Stimulated activated naive CD8-positive, alpha-beta T cell treated with anti-CD3 and anti-CD28 coated beads, Interleukin-15, amount 100 ng/mL, for 72 hours (primary cell): ENCODE results near the gene GDA.

Experiments used
- ATAC-seq: fragments of 150-1000 bp; cut with Tn5 transposase; 2 replicates; pipeline ENCODE4 v1.10.0; 2021; ENCODE audit warnings: mild to moderate bottlenecking, moderate library complexity
- DNase-seq, 2 donors: peaks; one replicate each; pipeline ENCODE4 v3.0.0; 2021 to 2022
- H3K27ac Mint-ChIP-seq, 2 donors: one replicate each; pipeline ENCODE4 v1.8.0; 2022; ENCODE audit warnings: mild to moderate bottlenecking in 2 of 2, mixed read lengths in 2 of 2, moderate library complexity in 2 of 2
- H3K27me3 Mint-ChIP-seq: one replicate; pipeline ENCODE4 v1.8.0; 2022; ENCODE audit warnings: mixed read lengths
- H3K4me1 Mint-ChIP-seq: one replicate; pipeline ENCODE4 v1.8.0; 2022; ENCODE audit warnings: mild to moderate bottlenecking, mixed read lengths
- H3K4me3 Mint-ChIP-seq, 2 donors: one replicate each; pipeline ENCODE4 v1.8.0; 2022; ENCODE audit warnings: mild to moderate bottlenecking in 2 of 2, mixed read lengths in 2 of 2, moderate library complexity in 1 of 2
- H3K9me3 Mint-ChIP-seq, 2 donors: one replicate each; pipeline ENCODE4 v1.8.0; 2022; ENCODE audit warnings: mixed read lengths in 2 of 2

GDA gene

DNA sequence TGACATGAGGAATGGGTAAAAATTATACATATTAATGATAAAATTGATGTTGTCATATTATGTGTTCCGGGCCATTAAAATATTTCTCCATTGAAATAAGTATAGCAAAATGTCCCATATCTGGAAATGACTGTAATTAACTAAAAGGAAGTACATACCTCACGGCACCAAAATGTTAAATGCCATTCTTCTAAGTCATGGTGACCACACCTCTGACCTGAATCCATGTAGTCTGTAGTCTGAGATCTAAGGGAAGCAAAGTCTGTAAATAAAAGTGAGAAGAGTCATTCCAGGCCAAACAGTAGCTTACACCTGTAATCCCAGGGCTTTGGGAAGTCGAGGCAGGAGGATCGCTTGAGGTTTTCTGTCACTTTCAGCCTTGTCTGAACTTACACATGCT is 8.7 kb upstream of the GDA start:
- DNase-seq = no peak

DNA sequence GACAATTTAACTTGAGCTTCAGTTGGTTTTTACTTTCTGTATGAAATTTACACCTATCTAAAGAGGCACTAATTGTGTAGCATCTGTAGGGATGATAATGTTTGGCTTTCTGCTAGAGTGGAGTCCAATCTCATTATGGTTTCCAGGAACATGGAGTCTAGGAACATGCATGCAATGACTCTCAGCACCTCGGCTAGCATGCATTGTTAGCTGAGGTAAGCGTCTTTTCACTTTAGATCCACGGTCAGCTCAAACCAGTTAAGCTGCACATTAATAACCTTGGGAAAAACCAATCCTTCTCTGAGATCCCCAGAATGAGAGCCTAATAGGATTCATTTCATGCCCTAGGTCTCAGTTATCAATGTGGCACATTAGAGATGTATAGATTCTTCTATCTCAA is 7.8 kb upstream of the GDA start:
- Mint-ChIP-seq H3K4me1 (no peaks in the 10 kb centered on the region), H3K27me3 (peaks cover 26% of the 10 kb centered on the region), H3K9me3 (no peaks in the 10 kb centered on the region), H3K27ac (no peak overlapping the region), H3K4me3 (no peak overlapping the region)
- ATAC-seq (no peak), DNase-seq (no peak)

More for the DNA sequence above, 8.7 kb upstream of the GDA start:
- Mint-ChIP-seq H3K4me3 (no peak overlapping the region), H3K27ac (no peak overlapping the region), H3K9me3 (no peaks in the 10 kb centered on the region), H3K4me1 (no peaks in the 10 kb centered on the region), H3K27me3 (peaks cover 23% of the 10 kb centered on the region)
- ATAC-seq = no peak

DNA sequence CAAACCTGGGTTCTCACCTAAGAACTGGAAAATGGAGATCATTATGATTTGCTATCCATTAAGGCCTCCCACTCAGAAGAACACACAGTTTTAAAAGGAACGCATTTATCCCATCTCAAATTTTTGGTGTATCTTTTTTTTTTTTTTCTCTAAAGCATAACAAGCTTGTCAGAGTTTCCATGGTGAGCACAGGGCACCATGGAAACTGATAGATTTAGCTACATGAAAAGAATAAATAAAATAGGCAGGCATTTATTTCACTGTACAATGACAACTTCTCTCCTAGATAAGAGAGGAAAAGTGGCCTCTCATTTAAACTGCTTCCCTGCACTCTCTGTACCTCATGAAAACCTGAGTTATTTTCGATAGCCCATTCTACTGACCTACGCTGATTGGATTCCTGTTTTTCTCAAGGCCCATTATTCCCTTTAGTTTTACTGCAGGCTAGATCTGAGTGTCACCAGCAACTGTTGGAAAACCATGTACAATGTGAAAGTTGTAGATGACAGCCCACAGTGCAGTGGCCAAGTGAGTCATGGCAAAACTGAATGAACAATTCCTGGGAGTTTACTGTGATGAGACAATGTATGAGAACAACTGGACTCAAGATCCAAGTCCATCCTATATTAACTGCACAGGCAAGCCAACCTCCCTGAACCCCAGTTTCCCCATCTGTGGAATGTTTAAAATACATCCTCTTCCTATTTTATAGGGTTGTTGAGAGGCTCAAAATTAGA is 4.3 kb upstream of the GDA start:
- H3K27me3 Mint-ChIP-seq = peaks cover 52% of the 10 kb centered on the region

DNA sequence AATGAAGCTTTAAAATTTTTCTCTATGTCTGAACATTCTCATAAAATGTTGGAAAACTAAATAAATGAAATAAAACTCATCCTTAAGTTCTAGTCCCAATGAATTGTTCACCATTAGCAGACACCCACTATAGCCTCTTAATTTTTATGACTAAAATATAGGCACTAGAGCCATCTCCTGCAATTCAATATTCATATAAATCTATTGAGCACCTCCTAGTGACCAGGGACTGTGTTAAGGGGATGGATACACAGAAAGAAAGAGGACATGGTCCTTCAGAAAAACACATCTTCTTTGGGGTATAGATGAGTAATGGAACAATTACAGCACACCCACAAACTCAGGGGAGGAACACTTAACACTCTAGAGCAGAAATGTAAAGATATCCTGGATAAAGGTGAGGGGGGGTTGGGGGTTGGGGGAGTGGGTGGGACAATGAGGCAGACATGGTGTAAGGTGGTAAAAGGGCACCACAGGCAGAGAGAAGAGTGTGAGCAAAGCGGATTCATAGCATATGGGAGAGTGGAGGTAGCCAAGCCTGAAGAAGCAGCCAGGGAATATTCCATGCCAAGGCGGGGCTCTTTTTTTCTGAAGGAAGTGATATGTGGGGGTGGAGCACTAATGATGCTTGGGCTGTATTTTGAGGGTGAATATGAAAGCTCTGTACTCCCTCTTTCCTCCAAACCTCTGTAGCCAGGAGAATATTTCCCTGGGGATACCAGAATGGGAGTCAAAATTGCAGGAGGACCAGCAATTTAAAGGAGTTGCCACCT is 3.3 kb upstream of the GDA start:
- no peak for DNase-seq
- Mint-ChIP-seq H3K9me3 (no peaks in the 10 kb centered on the region), H3K27ac (no peak overlapping the region), H3K27me3 (peaks cover 56% of the 10 kb centered on the region), H3K4me3 (no peak overlapping the region), H3K4me1 (peaks cover 11% of the 10 kb centered on the region)
- ATAC-seq = no peak

More for the DNA sequence above, 4.3 kb upstream of the GDA start:
- ATAC-seq (no peak), DNase-seq (no peak)
- Mint-ChIP-seq H3K27ac (no peak overlapping the region), H3K9me3 (no peaks in the 10 kb centered on the region), H3K4me3 (no peak overlapping the region), H3K4me1 (peaks cover 11% of the 10 kb centered on the region)

DNA sequence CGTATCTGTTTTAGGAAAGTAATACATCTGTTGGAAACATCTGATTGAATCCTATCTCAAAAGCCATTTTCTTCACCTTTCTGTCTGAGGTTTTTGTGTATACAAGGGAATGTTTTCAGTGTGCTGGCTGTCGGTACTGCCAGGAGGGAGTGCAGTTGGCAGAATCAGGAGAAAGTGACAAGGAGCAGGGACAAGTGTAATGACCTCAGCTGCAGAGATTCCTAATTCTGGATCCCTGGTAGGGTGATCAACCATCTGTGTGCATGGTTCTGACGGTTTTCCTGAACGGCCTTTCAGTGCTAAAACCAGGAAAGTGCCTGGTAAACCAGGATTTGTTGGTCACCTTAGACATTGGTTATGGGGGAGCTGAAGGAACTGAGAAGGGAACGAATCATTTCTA is 1.6 kb upstream of the GDA start:
- DNase-seq = no peak
- Mint-ChIP-seq H3K4me1 (peaks cover 11% of the 10 kb centered on the region), H3K9me3 (no peaks in the 10 kb centered on the region), H3K27ac (no peak overlapping the region), H3K27me3 (peaks cover 49% of the 10 kb centered on the region), H3K4me3 (no peak overlapping the region)
- no peak for ATAC-seq

DNA sequence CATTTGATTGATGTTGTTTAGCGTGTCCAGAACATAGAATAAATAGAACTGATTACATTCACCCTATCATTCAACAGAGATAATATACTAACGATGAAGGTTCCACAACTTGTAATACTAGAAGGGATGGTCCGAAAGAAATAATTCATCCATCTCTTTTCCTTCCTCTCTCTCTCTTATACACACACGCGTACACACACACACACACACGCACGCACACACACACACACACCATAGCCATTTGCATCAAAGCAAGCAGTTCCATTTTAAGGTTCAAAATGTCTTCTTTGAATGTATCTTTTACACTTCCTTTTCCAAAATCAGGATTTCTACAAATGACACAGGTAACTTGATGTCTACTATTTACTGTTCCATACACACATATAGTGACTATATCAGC is 887 bp downstream of the GDA start:
- peaks cover 45% of the 10 kb centered on the region for H3K27me3 Mint-ChIP-seq
- peaks cover 11% of the 10 kb centered on the region for H3K4me1 Mint-ChIP-seq
- H3K27ac Mint-ChIP-seq = no peak overlapping the region
- peaks cover 3 to 5% of the 10 kb centered on the region in 2 donors for H3K9me3 Mint-ChIP-seq
- DNase-seq = no peak
- ATAC-seq = no peak
- H3K4me3 Mint-ChIP-seq = no peak overlapping the region

DNA sequence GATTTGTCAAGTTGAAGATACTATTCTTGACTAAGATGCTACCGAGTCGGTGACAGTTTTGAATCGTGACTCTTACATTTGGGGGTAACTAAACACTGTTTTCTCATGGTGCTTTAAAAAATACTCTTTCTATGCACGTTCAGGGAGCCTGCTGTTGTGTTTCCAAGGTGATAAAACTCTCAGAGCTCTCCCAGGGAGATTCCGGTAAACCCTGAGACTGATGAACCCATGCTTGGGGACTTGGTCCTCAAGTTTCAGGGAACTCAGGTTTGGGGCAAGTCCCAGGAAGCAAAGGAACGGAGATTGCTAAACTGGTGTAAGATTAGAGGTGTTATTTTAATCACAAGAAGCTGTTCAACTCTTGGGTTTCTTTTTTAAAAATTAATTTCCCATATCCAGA is 1.4 kb downstream of the GDA start:
- H3K27me3 Mint-ChIP-seq = peaks cover 40% of the 10 kb centered on the region
- H3K4me1 Mint-ChIP-seq = peaks cover 11% of the 10 kb centered on the region
- H3K4me3 Mint-ChIP-seq = no peak overlapping the region
- no peak overlapping the region for H3K27ac Mint-ChIP-seq
- DNase-seq = no peak
- peaks cover 7 to 10% of the 10 kb centered on the region in 2 donors for H3K9me3 Mint-ChIP-seq
- no peak for ATAC-seq

DNA sequence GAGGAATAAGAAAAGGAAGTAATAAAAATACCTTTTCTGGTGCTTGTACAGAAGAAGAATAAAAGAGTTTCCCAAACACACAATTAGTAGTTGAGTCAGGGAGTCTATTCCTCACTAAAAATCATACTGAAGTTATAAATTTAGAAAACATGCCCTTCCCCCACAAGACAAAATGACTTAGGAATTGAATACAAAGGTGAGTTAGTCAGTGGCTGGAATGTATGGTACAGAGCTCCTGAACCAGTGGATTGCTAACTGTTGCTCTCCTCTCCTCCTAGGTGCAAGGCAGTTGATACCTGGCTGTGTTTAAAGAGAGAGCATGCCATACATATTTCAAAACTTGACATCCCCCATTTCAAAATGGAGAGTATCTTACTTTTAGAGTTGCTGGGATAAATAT is 1.9 kb downstream of the GDA start:
- peaks cover 38% of the 10 kb centered on the region for H3K27me3 Mint-ChIP-seq
- H3K4me3 Mint-ChIP-seq = no peak overlapping the region
- ATAC-seq (no peak), DNase-seq (no peak)
- H3K9me3 Mint-ChIP-seq = peaks cover 7 to 14% of the 10 kb centered on the region in 2 donors
- peaks cover 11% of the 10 kb centered on the region for H3K4me1 Mint-ChIP-seq
- no peak overlapping the region for H3K27ac Mint-ChIP-seq

DNA sequence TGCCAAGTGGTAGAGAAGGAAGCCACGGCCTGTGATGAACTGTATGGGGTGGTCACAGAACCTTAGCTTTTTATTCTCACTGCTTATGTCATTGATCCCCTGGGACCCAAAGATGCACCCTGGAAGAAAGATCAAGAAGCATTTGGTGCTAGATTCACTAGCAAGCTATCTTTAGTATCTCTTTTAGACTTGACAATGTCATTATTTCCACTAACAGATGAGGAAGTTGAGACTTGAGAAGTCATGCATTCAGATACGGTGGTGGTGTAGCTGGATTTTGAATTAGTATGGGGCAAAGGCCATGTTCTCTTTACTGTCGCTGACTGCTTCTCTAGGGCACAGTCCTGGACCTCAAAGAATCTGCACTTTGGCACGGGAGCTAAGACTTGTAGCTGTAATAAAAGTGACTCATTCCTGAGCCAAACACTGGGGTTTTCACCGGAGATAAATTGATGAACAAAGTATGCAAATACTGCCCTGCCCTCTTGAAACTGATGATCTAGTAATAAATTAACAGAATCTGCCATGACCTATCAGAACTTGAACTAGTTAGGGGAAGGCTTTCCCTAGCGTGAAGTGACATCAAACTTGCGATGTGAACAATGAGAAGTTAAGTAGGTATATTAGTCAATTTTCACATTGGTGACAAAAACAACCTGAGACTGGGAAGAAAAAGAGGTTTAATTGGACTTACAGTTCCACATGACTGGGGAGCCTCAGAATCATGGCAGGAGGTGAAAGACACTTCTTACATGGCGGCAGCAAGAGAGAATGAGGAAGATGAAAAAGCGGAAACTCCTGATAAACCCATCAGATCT is 5.4 kb downstream of the GDA start:
- Mint-ChIP-seq H3K9me3 (peaks cover 7 to 15% of the 10 kb centered on the region in 2 donors), H3K27ac (no peak overlapping the region)
- ATAC-seq = no peak

DNA sequence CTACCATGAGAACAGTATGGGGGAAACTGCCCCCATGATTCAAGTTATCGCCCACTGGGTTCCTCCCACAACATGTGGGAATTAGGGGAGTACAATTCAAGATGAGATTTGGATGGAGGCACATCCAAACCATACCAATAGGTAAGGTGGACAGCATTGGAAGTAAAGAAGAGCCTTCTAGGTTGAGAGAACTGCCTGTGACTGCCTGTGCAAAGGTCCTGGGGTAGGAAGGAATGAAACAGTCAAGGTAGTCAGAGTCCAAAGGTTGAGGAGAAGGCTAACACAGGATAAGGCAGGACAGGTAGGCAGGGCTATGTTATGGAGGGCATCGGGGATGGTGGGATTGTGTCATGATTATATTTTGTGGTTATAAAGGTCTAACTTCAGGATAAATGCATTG is 6.1 kb downstream of the GDA start:
- ATAC-seq (no peak), DNase-seq (no peak)
- no peak overlapping the region for H3K4me3 Mint-ChIP-seq
- no peaks in the 10 kb centered on the region for H3K4me1 Mint-ChIP-seq
- H3K27me3 Mint-ChIP-seq = peaks cover 6% of the 10 kb centered on the region
- H3K9me3 Mint-ChIP-seq = peaks cover 7 to 15% of the 10 kb centered on the region in 2 donors
- H3K27ac Mint-ChIP-seq = no peak overlapping the region

More for the DNA sequence above, 5.4 kb downstream of the GDA start:
- Mint-ChIP-seq H3K27me3 (peaks cover 13% of the 10 kb centered on the region), H3K4me3 (no peak overlapping the region), H3K4me1 (peaks cover under 1% of the 10 kb centered on the region)
- DNase-seq = no peak

DNA sequence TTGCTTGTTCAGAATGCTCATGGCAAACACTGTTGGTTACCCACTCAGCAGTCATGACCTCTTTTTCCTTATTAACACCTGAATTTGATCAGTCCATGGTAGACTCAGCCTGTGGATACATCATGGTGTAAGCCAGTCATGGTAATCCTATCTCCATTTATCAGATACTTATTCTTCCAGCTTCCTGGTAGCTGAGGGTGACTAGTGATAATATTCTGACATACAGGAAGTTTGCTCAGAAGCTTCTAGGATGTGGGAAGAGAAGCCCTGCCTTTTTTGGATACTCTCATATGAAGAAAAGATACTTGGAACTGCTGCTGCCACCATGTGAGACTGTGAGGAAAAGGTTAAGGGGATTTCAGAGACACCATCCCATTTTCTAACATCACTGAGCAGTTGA is 7.3 kb downstream of the GDA start:
- H3K27me3 Mint-ChIP-seq = no peaks in the 10 kb centered on the region
- no peaks in the 10 kb centered on the region for H3K4me1 Mint-ChIP-seq
- DNase-seq (no peak), ATAC-seq (no peak)
- H3K4me3 Mint-ChIP-seq = no peak overlapping the region
- peaks cover 7 to 15% of the 10 kb centered on the region in 2 donors for H3K9me3 Mint-ChIP-seq
- H3K27ac Mint-ChIP-seq = no peak overlapping the region

DNA sequence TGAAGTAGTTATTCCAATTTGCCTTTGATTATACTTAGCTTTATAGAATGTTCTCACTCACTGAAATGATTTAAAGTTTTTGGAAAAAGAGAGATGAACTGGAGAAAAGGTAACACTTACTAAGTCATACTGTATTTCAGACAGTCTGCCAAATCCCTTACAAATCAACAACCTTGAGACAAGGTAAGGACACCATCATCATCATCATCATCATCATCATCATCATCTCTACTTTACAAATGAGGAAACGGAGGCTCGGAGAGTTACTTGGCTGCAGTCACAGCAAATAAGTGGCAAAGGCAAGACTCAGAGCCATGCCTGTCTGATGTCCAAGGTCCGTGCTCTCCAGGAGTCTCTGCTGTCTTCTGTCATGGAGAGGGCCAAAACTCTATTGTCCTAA is 9.4 kb downstream of the GDA start:
- Mint-ChIP-seq H3K4me1 (no peaks in the 10 kb centered on the region), H3K27me3 (no peaks in the 10 kb centered on the region), H3K27ac (peak overlapping the region in 1 of 2 donors; percentile 35), H3K4me3 (no peak overlapping the region), H3K9me3 (peaks cover 7 to 19% of the 10 kb centered on the region in 2 donors)
- no peak for DNase-seq
- ATAC-seq = no peak

DNA sequence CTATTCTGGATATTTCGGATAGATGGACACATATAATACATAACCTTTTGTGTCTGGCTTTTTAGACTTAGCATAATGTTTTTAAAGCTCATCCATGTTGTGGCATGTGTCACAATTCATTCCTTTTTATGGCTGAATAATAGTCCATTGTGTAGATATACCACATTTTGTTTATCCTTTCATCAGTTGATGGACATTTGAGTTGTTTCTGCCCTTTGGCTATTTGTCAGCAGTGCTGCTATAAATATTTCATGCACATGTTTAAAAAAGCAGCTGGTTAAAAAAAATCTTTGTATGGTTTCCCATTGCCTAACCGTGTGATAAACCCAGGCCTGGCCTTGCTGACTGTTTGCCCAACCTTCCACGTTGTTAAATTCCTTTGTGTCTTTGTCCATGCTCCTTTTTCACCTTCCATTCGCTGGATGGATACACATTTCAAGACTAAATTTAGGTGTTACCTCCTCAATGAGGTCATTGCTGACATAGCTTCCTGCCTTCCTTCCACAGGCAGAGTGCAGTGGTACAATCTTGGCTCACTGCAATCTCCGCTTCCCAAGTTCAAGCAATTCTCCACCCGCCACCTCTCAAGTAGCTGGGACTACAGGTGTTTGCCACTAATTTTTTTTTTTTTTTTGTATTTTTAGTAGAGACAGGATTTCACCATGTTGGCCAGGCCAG is 11.3 kb downstream of the GDA start:
- no peak for DNase-seq
- no peak overlapping the region for H3K4me3 Mint-ChIP-seq
- H3K27ac Mint-ChIP-seq = no peak overlapping the region
- ATAC-seq = no peak
- no peaks in the 10 kb centered on the region for H3K4me1 Mint-ChIP-seq
- peaks cover 0 to 9% of the 10 kb centered on the region in 2 donors for H3K9me3 Mint-ChIP-seq
- H3K27me3 Mint-ChIP-seq = no peaks in the 10 kb centered on the region

DNA sequence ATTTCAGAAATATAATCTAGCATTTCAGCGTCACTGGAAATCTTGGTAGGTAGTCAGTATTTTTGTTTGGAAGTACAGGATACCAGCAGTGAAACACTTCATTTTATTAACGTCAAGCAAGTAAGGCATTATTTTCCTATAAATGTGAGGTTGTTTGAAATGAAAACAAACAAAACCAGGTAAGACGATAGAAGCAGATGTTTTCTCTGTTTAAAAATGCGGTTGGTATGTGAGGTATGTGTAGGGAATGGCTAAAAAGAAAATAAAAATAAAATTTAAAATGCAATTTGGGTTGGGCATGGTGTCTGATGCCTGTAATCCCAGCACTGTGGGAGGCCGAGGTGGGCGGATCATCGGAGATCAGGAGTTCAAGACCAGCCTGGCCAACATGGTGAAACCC is 16.1 kb downstream of the GDA start:
- no peaks in the 10 kb centered on the region for H3K4me1 Mint-ChIP-seq
- H3K27me3 Mint-ChIP-seq = no peaks in the 10 kb centered on the region
- no peak overlapping the region for H3K4me3 Mint-ChIP-seq
- ATAC-seq (no peak), DNase-seq (no peak)
- H3K9me3 Mint-ChIP-seq = peaks cover 0 to 4% of the 10 kb centered on the region in 2 donors
- H3K27ac Mint-ChIP-seq = no peak overlapping the region

DNA sequence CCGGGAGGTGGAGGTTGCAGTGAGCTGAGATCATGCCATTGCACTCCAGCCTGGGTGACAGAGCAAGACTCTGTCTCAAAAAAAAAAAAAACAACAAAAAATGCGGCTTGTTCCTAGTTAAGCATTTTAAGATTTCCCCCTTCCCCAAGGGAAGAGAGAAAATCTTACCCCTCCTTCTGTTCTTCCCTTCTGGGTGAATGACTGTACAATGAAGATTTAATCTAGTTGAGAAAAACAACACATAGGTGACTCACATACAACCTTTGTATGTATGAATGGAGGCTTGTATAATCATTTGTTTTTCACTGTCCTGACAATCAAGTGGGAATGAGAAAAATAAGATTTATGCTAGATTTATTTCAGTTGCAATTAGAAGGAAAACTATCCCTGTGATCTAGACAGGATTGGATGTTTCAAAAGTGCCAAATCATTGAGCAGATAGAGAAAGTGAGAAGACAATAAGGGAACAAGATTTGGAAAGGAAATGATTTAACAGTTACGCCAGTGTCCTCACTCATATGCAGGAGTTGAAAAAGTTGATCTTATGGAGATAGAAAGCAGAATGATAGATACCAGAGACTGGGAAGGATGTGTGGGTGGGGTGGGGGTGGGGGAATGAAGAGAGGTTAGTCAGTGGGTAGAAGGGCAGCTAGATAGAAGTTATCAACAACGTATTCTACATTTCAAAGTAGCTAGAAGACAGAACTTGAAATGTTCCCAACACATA is 16.7 kb downstream of the GDA start:
- Mint-ChIP-seq H3K4me1 (no peaks in the 10 kb centered on the region), H3K4me3 (no peak overlapping the region), H3K27ac (no peak overlapping the region), H3K9me3 (peaks cover 0 to 4% of the 10 kb centered on the region in 2 donors), H3K27me3 (no peaks in the 10 kb centered on the region)
- DNase-seq (no peak), ATAC-seq (no peak)
